ENCODE measurements around the gene BACH2.

DNA sequence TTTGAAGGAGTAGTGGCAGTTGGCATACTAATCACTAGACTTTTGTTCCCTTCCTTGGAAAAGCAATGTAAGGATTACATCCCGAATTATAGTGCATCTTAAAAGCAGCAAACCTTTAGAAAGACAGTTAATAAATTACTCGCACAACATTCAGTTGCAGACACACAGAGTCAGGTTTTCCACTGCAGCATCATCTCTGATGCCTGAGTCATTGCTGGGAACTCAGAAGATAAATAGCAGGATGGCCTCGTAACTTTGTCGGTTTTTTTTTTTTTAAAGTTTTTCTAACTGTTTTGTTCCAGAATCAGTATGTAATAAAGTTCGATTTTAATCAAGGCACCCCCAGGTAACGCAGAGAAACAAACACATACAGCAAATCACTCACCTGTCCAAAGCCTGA, 368.0 kb downstream of the BACH2 start:
- TF ChIP-seq, protein P1, sequence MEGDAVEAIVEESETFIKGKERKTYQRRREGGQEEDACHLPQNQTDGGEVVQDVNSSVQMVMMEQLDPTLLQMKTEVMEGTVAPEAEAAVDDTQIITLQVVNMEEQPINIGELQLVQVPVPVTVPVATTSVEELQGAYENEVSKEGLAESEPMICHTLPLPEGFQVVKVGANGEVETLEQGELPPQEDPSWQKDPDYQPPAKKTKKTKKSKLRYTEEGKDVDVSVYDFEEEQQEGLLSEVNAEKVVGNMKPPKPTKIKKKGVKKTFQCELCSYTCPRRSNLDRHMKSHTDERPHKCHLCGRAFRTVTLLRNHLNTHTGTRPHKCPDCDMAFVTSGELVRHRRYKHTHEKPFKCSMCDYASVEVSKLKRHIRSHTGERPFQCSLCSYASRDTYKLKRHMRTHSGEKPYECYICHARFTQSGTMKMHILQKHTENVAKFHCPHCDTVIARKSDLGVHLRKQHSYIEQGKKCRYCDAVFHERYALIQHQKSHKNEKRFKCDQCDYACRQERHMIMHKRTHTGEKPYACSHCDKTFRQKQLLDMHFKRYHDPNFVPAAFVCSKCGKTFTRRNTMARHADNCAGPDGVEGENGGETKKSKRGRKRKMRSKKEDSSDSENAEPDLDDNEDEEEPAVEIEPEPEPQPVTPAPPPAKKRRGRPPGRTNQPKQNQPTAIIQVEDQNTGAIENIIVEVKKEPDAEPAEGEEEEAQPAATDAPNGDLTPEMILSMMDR (optimal IDR thresholded peaks at IDR 0.05 in 1 of 3, IDR thresholded peaks at IDR 0.05 in 1 of 3, conservative IDR thresholded peaks at IDR 0.05 in 1 of 3; ENCODE audit: extremely low read depth in 1 of 3, insufficient read depth in 2 of 3, low read length in 3 of 3) = no peak
- no peak for TF ChIP-seq EZH2 (IDR thresholded peaks at IDR 0.05; ENCODE audit: low read length)

Data from keratinocyte (primary cell).